Activated CD4-positive, alpha-beta T cell treated with anti-CD3 and anti-CD28 coated beads, Interleukin-10, Interleukin-2, amounts not matched to agents 100 ng/mL and 50 ng/mL, durations not matched to agents 16 hours and 8 hours (primary cell): ENCODE measurements around the gene NFYC.

Experiments
- DNase-seq: peaks from one replicate; pipeline ENCODE4 v3.0.0-alpha.2; 2020

NFYC gene

GRCh38 chr1:40798366-40799281 lies 107.1 kb downstream of the NFYC start:
- no peak for DNase-seq

GRCh38 chr1:40799351-40799867 lies 107.9 kb downstream of the NFYC start:
- no peak for DNase-seq

- no peak for DNase-seq
Observed at GRCh38 chr1:40801742-40802077, 110.2 kb downstream of the NFYC start.

GRCh38 chr1:40802078-40802741 lies 110.7 kb downstream of the NFYC start:
- DNase-seq, result peak; percentile 85

- no peak for DNase-seq
Observed at GRCh38 chr1:40802742-40803113, 111.2 kb downstream of the NFYC start.

GRCh38 chr1:40803447-40803846 lies 111.9 kb downstream of the NFYC start:
- DNase-seq, result no peak

GRCh38 chr1:40803902-40804301 lies 112.4 kb downstream of the NFYC start:
- no peak for DNase-seq

- DNase-seq, result no peak
Observed at GRCh38 chr1:40806240-40806639, 114.7 kb downstream of the NFYC start.

- no peak for DNase-seq
Observed at GRCh38 chr1:40806731-40807695, 115.5 kb downstream of the NFYC start.

- no peak for DNase-seq
Observed at GRCh38 chr1:40808002-40808401, 116.5 kb downstream of the NFYC start.

- DNase-seq, result no peak
Observed at GRCh38 chr1:40808444-40808843, 116.9 kb downstream of the NFYC start.

- no peak for DNase-seq
Observed at GRCh38 chr1:40808909-40809308, 117.4 kb downstream of the NFYC start.

GRCh38 chr1:40810927-40811326 lies 119.4 kb downstream of the NFYC start:
- no peak for DNase-seq

GRCh38 chr1:40815420-40815819 lies 123.9 kb downstream of the NFYC start:
- DNase-seq, result no peak

GRCh38 chr1:40817791-40818263 lies 126.3 kb downstream of the NFYC start:
- no peak for DNase-seq

GRCh38 chr1:40818264-40818961 lies 126.9 kb downstream of the NFYC start:
- peak; percentile 89 for DNase-seq

GRCh38 chr1:40819101-40819500 lies 127.6 kb downstream of the NFYC start:
- DNase-seq, result no peak

GRCh38 chr1:40820251-40820797 lies 128.8 kb downstream of the NFYC start:
- DNase-seq, result peak; percentile 19
